ENCODE results near the gene AGK. TPM values are rescaled to one million over a fixed set of nuclear protein-coding genes. Genes with fewer than 3 reads are reported as not detected.
A peak's percentile ranks its signal among the peaks of the same experiment; 100 is the strongest.

The AGK gene
- total and polyA plus RNA-seq, 2 of the 8 experiments (the other 6 are each of a cell fraction or from before 2014, with no cell fraction given): 25.8 to 34.0 TPM

DNA sequence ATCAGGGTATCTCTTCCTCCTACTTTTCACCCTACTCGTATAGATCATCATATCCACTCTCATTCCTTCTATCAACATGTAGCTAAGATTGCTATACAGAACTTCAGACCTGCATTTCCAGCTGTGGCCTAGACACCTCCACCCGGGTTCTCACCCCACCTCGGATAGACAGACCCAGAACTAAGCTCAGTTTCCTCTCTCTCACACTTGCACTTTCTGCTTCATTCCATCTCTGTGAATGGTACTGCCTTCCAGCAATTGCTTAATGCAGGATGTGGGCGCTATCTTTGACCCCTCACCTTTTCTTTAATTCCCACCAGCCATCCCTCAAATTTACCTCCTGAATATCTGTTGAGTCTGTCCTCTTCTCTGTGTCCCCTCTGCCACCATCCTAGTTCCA, 35.7 kb downstream of the AGK start:
- peak overlapping the region; percentile 86 for H2BK20ac ChIP-seq (ENCODE audit: low read length)
- peak overlapping the region; percentile 98 for H2BK12ac ChIP-seq (ENCODE audit: low read depth, low read length)
- H3K27ac ChIP-seq (ENCODE audit: low read depth, low read length): no peak overlapping the region
- no peak overlapping the region for H2AFZ ChIP-seq (ENCODE audit: low read length)
- peak overlapping the region; percentile 26 for H4K5ac ChIP-seq (ENCODE audit: insufficient read length, low read depth, low read length)
- peak overlapping the region; percentile 75; the same call in 1 of the 2 replicates for H2BK15ac ChIP-seq (ENCODE audit: low read length)
- H2BK120ac ChIP-seq (replicated peaks; ENCODE audit: low read depth, low read length): peak overlapping the region; percentile 73
- H3K18ac ChIP-seq (ENCODE audit: extremely low read depth, low read length): peak overlapping the region; percentile 62; the same call in 1 of the 2 replicates
- H4K20me1 ChIP-seq (replicated peaks in 1 of 2; ENCODE audit: control insufficient read depth in 1 of 2, insufficient read depth in 2 of 2, low read length in 2 of 2): no peaks in the 10 kb centered on the region
- CTCF ChIA-PET (ENCODE audit: partially characterized antibody): interaction anchor here (0.6 to 1.0 kb wide), 2 partner anchors 12 to 317 kb away, joined by 3 read pairs; no protein-coding TSS in a partner anchor
- H3K79me2 ChIP-seq (ENCODE audit: control insufficient read depth in 1 of 2, insufficient read depth in 2 of 2, low read length in 2 of 2): peaks cover 0 to 11% of the 10 kb centered on the region in 2 experiments; a peak in 3 of 4 replicates
- peak overlapping the region; percentile 98 for H2AK5ac ChIP-seq (ENCODE audit: low read depth, low read length)
- H3K79me1 ChIP-seq (ENCODE audit: low read depth, low read length): peaks cover 2% of the 10 kb centered on the region; the same call in 1 of the 2 replicates
- H3K9me3 ChIP-seq (ENCODE audit: insufficient read depth in 2 of 2, low read depth in 1 of 2, low read length in 1 of 2): peaks cover 0 to 3% of the 10 kb centered on the region in 2 experiments; a peak in 1 of 4 replicates
- no peak overlapping the region for H3K9ac ChIP-seq (replicated peaks in 1 of 4; ENCODE audit: extremely low read depth in 1 of 4, low read depth in 3 of 4, low read length in 3 of 4)
- DNase-seq (ENCODE audit: low read depth in 1 of 2, low spot score in 2 of 2) (no peak), FAIRE-seq (no peak)
- no peak overlapping the region for H3K14ac ChIP-seq (ENCODE audit: insufficient read length)
- 91% methylated on average over 4 of the region's 4 CpGs; no CpG with 5 or more reads in 1 of the 2 experiments for WGBS, 2 experiments (ENCODE audit: extremely low coverage in 1 of 2, insufficient coverage in 1 of 2, insufficient read length in 1 of 2, insufficient replicate concordance in 2 of 2, low coverage in 1 of 2, low lambda C conversion rate in 2 of 2, missing lambda C conversion rate in 1 of 2)
- H3K4ac ChIP-seq (replicated peaks; ENCODE audit: insufficient read length, low read depth, low read length): no peak overlapping the region
- POLR2A ChIA-PET (ENCODE audit: partially characterized antibody): interaction anchor here (0.7 to 1.3 kb wide), 3 partner anchors 9 to 30 kb away, joined by 3 to 4 read pairs (median 3); no protein-coding TSS in a partner anchor
- peak overlapping the region; percentile 45 for H4K91ac ChIP-seq (replicated peaks; ENCODE audit: insufficient read length, low read length)
- no peaks in the 10 kb centered on the region for H3K27me3 ChIP-seq (replicated peaks in 1 of 4; ENCODE audit: control insufficient read depth in 3 of 4, extremely low read depth in 1 of 4, insufficient read depth in 3 of 4, low read length in 3 of 4)
- TF ChIP-seq KDM5A (IDR thresholded peaks at IDR 0.05; ENCODE audit: low read length): no peak
- no peak for TF ChIP-seq EZH2 (IDR thresholded peaks at IDR 0.05; ENCODE audit: low read depth, low read length, severe bottlenecking)
- TF ChIP-seq RXRA (IDR thresholded peaks at IDR 0.05; ENCODE audit: insufficient read depth, low read depth, low read length): no peak
- TF ChIP-seq, protein P1, sequence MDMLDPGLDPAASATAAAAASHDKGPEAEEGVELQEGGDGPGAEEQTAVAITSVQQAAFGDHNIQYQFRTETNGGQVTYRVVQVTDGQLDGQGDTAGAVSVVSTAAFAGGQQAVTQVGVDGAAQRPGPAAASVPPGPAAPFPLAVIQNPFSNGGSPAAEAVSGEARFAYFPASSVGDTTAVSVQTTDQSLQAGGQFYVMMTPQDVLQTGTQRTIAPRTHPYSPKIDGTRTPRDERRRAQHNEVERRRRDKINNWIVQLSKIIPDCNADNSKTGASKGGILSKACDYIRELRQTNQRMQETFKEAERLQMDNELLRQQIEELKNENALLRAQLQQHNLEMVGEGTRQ (IDR thresholded peaks at IDR 0.05; ENCODE audit: low read length): no peak
- H3K56ac ChIP-seq (replicated peaks; ENCODE audit: insufficient read length, low read depth, low read length): no peak overlapping the region
- H3K4me2 ChIP-seq (ENCODE audit: insufficient read depth in 1 of 2, low read depth in 2 of 2, low read length in 2 of 2): no peak overlapping the region
- peak overlapping the region; percentile 77; the same call in 1 of the 2 replicates for H2BK5ac ChIP-seq (ENCODE audit: low read depth, low read length)
- H3K4me1 ChIP-seq (replicated peaks in 1 of 4; ENCODE audit: control insufficient read depth in 3 of 4, insufficient read depth in 4 of 4, low read length in 3 of 4): peaks cover 0 to 25% (median 17%) of the 10 kb centered on the region in 4 experiments; a peak in 6 of 7 replicates
- H3K23ac ChIP-seq (ENCODE audit: insufficient read length): no peak overlapping the region
- no peaks in the 10 kb centered on the region for H3K23me2 ChIP-seq (ENCODE audit: low read depth, low read length)
- H3K4me3 ChIP-seq (ENCODE audit: extremely low read depth in 1 of 4, insufficient read depth in 2 of 4, low read depth in 3 of 4, low read length in 4 of 4): no peak overlapping the region
- H3K36me3 ChIP-seq (ENCODE audit: control insufficient read depth in 2 of 4, insufficient read depth in 4 of 4, low read length in 3 of 4): no peaks in the 10 kb centered on the region; a peak in 2 of 8 replicates
- no peak overlapping the region for H4K8ac ChIP-seq (ENCODE audit: extremely low read depth, insufficient read depth, low read length)
